Measurements from ENCODE around the gene UBR2.

DNA sequence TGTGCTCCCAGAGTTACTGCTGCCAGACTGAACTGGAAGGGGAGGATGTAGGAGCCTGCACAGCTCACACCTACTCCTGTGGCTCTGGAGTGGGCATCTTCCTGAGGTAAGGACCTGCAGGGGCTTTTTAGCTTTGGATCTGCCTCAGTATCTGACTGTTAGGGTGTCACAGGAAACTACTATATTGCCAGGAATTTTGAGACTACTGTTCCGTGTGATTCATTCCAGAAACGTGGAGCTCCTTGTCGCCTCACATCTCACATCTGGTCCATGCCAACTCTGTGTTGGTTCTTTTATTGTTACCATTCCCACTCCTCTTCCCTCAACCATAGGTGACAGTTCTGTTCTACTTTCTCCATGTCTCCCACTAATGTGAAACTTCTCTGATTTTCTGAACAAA lies 124.5 kb downstream of the UBR2 start:
- TF ChIP-seq, protein P1, sequence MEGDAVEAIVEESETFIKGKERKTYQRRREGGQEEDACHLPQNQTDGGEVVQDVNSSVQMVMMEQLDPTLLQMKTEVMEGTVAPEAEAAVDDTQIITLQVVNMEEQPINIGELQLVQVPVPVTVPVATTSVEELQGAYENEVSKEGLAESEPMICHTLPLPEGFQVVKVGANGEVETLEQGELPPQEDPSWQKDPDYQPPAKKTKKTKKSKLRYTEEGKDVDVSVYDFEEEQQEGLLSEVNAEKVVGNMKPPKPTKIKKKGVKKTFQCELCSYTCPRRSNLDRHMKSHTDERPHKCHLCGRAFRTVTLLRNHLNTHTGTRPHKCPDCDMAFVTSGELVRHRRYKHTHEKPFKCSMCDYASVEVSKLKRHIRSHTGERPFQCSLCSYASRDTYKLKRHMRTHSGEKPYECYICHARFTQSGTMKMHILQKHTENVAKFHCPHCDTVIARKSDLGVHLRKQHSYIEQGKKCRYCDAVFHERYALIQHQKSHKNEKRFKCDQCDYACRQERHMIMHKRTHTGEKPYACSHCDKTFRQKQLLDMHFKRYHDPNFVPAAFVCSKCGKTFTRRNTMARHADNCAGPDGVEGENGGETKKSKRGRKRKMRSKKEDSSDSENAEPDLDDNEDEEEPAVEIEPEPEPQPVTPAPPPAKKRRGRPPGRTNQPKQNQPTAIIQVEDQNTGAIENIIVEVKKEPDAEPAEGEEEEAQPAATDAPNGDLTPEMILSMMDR (conservative IDR thresholded peaks at IDR 0.05 in 1 of 2, IDR thresholded peaks at IDR 0.05 in 1 of 2; ENCODE audit: low read depth in 1 of 2, low read length in 2 of 2) = no peak
- TF ChIP-seq EZH2 (IDR thresholded peaks at IDR 0.05; ENCODE audit: low read length, missing control alignments) = no peak

Measured in fibroblast of lung (primary cell).